ENCODE data around the gene CPNE4.
"Not testable (repeated sequence)": the region's sequence is repeated elsewhere in the genome, so short reads cannot be mapped to it uniquely, and the experiment has no call there.

Gene CPNE4

GRCh38 chr3:131960324-131960723 lies 74.5 kb downstream of the CPNE4 start:
- no peak for DNase-seq (ENCODE audit: low read depth, low spot score)

GRCh38 chr3:131957980-131958379 lies 76.8 kb downstream of the CPNE4 start:
- DNase-seq (ENCODE audit: low read depth, low spot score) = no peak

- peak; percentile 34 for DNase-seq (ENCODE audit: low read depth, low spot score)
Measured at GRCh38 chr3:131957511-131957910, 77.3 kb downstream of the CPNE4 start.

- DNase-seq (ENCODE audit: low read depth, low spot score) = no peak
Measured at GRCh38 chr3:131948806-131949205, 86.0 kb downstream of the CPNE4 start.

- no peak for DNase-seq (ENCODE audit: low read depth, low spot score)
Measured at GRCh38 chr3:131944676-131945075, 90.1 kb downstream of the CPNE4 start.

- DNase-seq (ENCODE audit: low read depth, low spot score) = no peak
Measured at GRCh38 chr3:131933665-131934064, 101.1 kb downstream of the CPNE4 start.

GRCh38 chr3:131928593-131928992 lies 106.2 kb downstream of the CPNE4 start:
- DNase-seq (ENCODE audit: low read depth, low spot score) = no peak

- DNase-seq (ENCODE audit: low read depth, low spot score) = no peak
Measured at GRCh38 chr3:131925571-131925970, 109.2 kb downstream of the CPNE4 start.

GRCh38 chr3:131922356-131922755 lies 112.5 kb downstream of the CPNE4 start:
- no peak for DNase-seq (ENCODE audit: low read depth, low spot score)

GRCh38 chr3:131917006-131917405 lies 117.8 kb downstream of the CPNE4 start:
- DNase-seq (ENCODE audit: low read depth, low spot score) = peak; percentile 18

GRCh38 chr3:131914090-131914691 lies 120.6 kb downstream of the CPNE4 start:
- no peak for DNase-seq (ENCODE audit: low read depth, low spot score)

- DNase-seq (ENCODE audit: low read depth, low spot score) = no peak
Measured at GRCh38 chr3:131912255-131912654, 122.6 kb downstream of the CPNE4 start.

GRCh38 chr3:131907796-131908195 lies 127.0 kb downstream of the CPNE4 start:
- DNase-seq (ENCODE audit: low read depth, low spot score) = peak; percentile 34

- peak; percentile 92 for DNase-seq (ENCODE audit: low read depth, low spot score)
Measured at GRCh38 chr3:131903988-131904415, 130.8 kb downstream of the CPNE4 start.

- peak; percentile 29 for DNase-seq (ENCODE audit: low read depth, low spot score)
Measured at GRCh38 chr3:131901686-131902085, 133.1 kb downstream of the CPNE4 start.

GRCh38 chr3:131900891-131901290 lies 133.9 kb downstream of the CPNE4 start:
- no peak for DNase-seq (ENCODE audit: low read depth, low spot score)

- DNase-seq (ENCODE audit: low read depth, low spot score) = no peak
Measured at GRCh38 chr3:131899021-131899420, 135.8 kb downstream of the CPNE4 start.

GRCh38 chr3:131898346-131898745 lies 136.5 kb downstream of the CPNE4 start:
- DNase-seq (ENCODE audit: low read depth, low spot score) = no peak

- DNase-seq (ENCODE audit: low read depth, low spot score) = no peak
Measured at GRCh38 chr3:131896285-131896684, 138.5 kb downstream of the CPNE4 start.

- no peak for DNase-seq (ENCODE audit: low read depth, low spot score)
Measured at GRCh38 chr3:131895766-131896165, 139.0 kb downstream of the CPNE4 start.

- DNase-seq (ENCODE audit: low read depth, low spot score) = no peak
Measured at GRCh38 chr3:131892331-131892730, 142.5 kb downstream of the CPNE4 start.

- DNase-seq (ENCODE audit: low read depth, low spot score) = not testable (repeated sequence)
Measured at GRCh38 chr3:131885871-131886270, 148.9 kb downstream of the CPNE4 start.

GRCh38 chr3:131883711-131884407 lies 151.0 kb downstream of the CPNE4 start:
- DNase-seq (ENCODE audit: low read depth, low spot score) = no peak
